HG03060 (cell line): ENCODE results near the gene JHY.
A peak's percentile ranks its signal among the peaks of the same experiment; 100 is the strongest.
"Not testable (repeated sequence)": the region's sequence is repeated elsewhere in the genome, so short reads cannot be mapped to it uniquely, and the experiment has no call there.

ENCODE experiments used
- ATAC-seq: cut with Tn5 transposase; IDR thresholded peaks from one replicate; pipeline ENCODE4 v1.9.1; 2021; ENCODE audit warnings: low read depth, moderate number of reproducible peaks; ENCODE audit not compliant: unreplicated experiment

Gene JHY

DNA sequence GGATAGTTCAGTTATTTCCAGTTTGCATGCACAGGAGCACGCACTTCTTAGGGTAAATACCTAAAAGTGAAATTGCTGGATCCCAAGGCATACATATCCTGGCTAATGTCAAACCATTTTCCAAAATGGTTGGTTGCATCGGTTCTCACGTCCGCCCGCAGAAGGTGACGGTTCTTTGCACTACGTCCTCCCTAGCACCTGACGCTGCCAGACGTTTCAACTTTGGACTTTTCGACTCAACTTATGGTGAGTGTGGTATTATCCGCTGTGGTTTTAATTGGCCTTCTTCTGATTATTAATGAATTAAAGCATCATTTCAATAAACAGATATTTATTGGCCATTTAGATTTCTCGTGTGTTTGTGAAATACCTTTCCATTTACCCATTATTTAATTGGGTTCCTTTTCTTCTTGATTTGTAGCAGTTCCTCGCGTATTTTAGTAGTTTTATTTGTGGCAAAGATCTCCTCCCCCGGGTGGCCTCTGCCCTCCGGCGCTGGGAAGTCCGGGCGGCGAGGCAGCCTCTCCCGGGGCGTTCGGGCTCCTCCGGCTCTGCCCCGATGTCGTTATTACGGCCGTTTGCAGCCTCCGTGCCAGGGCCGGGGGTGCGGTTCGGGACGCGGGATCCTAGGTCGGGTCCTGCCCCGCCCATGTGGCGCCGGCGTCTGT, at the start of gene JHY:
Gene JHY, plus strand, starts transcription at position 571 of the 668 bp plus-strand sequence. CDS start 3,091 bp downstream, outside the sequence.
- no peak for ATAC-seq

DNA sequence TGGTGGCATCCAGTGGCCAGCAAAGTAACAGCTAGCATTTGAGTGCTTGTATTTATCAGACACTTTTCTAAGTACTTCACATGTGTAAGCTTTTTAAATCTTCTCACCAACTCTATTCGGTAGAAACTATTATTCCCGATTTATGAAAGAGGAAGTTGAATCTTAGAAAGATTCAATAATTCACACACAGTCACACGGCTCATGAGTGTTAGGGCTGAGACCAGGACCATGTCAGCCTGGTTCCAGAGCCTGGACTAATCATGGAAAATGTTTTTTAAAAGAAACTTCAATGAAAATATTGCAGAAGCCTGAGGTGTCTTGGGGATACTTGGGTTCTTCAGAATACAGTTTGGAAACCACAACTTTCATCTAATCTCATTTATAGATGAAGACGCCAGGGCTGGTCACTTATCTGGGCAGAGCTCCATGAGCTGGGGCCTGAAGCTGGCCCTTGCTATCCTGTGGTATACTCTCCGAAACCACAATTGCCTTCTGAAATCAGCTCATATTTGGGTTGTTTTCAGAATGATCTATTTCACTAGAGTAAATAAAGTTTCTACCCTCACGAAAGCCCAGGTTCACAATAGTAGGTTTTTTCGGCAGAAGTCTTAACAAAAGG, 48.6 kb upstream of the JHY start:
- no peak for ATAC-seq

DNA sequence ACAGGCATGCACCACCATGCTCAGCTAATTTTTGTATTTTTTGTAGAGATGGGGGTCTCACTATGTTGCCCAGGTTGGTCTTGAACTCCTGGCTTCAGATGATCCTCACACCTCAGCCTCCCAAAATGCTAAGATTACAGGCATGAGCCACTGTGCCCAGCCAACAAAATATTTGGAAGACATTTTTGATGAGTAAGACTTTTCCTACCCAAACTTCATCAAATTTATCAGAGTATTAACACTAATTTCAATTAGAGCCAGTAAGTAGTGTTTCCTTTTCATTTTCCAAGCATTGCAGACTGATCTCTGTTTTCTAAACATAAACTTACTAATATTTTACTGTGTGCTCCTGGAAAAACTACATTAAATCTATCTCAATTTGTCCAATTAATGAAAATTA, 45.6 kb upstream of the JHY start:
- no peak for ATAC-seq

DNA sequence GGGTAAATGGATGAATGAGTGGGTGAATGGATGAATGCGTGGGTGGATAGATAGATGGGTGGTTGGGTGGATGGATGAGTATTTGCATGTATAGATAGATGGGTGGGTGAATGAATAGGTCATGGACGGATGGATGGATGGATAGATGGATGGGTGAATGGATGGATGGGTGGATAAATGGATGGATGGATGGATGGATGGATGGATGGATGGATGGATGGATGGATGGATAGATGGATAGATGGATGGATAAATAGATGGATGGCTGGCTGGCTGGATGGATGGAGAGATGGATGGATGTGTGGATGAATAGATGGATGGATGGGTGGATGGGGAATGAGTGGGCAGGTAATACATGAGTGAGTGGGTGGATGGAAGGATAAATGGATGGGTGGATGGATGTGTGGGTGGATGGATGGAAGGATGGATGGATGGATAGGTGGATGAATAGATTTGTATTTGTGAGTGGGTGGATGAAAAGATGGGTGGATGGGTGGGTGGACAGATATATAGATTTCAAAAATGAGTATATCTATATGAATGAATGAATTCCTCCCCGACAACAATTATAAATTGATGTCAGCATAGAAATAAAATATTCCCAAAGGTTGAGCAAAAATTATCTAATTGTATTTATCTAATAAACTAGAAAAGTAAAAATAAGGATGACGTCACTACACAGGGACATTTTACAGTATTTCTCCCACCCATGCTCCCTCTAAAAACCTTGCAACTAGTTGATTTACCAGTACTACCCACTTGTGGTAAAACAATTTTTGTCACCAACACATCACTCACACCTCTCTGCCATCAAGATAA, 44.8 kb upstream of the JHY start:
- ATAC-seq, result no peak

DNA sequence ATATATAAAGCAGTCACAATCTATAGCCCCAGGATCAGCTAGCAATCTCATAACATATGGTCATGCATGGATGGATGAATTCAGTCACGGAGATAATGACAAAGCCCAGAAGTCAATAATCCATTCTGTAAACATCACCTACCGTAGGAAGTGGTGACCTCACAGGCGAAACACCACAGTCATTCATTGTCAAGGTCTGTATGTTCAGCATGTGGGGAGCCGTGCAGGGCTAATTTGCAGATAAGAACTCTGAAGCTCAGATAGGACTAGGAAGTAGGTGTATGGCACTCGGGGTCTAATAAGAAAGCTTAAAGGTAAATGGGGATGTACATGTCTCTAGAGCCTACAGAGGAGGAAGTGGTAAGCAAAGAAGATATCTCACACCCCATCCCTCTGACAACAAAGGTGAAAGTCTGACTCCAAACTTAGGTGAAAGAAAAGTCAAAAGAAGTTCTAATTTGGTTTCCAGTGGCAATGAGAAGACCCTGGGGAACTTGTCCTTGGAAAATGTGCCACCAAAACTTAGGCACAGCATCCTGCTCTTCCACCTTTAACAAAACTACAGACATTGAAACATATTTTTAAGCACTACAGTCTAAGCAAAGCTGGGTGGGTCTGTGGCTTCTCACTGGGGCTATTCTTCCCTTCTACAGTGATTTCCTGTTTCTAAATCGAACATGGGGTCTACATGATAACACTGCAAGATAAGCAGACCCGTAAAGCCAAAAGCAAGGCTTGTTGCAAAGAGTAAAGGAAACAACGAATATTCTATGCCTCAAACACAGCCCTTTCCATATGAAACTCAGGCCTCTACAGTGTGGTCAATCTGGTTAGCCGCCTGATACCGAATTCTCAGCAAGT, 39.0 kb upstream of the JHY start:
- ATAC-seq, result peak; percentile 63

DNA sequence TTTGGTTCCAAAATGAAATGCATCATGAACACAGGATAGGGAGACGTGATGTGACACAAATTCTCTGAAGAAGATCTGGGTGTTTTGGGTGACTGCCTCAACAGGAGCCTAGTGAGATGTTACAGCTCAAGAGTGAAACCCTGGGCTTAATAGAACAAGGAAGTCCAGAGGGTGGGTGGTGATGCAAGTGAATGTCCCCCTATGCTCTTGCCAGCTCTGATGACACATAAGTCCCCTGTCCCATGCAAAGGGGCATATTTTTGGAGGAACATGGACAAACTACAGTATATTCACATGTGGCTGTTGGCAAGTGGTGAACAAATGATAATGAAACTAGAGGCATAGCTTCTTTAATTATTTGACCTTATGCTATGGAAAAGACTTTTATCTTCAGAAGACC, 35.1 kb upstream of the JHY start:
- no peak for ATAC-seq

DNA sequence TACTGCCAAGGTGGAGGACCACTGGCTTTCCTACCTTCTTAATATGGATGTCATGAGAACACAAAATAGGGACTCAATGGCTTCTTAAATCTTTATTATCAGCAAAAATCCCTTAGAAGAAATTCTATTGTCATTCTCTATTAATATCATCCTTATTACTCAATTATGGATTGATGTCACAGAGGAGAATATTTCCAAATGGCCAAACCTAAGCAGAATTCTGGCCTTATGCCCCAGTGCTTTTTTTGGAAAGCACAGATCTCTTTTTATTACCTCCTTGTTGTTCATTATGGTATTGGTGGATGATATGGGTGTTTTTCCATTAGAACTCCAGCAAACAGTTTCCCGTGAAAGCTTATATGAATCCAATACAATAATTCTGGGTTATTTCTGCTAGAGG, 34.4 kb upstream of the JHY start:
- no peak for ATAC-seq

DNA sequence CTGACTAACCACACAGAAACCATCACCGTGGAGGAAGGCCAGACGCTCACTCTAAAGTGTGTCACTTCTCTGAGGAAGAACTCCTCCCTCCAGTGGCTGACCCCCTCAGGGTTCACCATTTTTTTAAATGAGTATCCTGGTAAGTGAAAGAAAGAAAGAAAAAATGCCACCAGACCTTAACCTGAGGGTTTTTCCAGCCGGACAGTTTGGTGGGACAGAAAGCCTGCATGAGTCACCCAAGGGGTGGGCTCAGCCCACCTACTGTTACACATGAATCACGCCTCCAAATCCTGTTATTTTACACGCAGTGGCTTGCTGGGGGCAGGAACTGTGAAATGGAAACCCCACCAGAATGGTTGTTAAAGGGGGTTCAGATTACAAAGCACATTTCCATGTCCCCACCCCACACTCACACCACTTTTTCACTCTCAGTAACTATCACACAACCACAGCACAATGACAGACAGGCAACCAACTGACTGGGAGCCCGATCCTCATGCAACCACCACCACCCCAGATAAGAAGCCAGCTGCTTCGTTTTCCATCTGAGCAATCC, 32.4 kb upstream of the JHY start:
- no peak for ATAC-seq

DNA sequence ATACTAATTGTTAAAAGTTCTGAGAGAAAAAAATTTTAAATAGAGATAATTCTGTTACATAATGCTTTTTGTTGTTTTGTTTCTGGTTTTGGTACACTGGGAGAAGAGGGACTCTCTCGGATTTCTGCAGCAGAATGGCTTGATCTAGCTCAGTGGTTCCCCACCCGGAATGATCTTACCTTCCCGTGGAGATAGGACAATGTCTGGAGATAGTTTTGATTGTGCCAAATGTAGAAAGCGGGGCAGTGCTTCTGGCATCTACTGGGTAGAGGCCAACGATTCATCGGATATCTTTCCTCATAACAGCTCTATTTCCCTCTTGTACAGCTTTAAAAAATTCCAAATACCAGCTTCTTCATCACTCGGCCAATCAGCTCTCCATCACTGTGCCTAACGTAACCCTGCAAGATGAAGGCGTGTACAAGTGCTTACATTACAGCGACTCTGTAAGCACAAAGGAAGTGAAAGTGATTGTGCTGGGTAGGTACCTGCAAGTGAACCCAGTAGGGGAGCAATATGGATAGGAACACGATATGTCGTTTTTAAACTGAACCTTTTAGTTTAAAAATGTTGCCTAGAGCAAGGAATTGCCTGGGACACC, 31.1 kb upstream of the JHY start:
- ATAC-seq, result no peak

DNA sequence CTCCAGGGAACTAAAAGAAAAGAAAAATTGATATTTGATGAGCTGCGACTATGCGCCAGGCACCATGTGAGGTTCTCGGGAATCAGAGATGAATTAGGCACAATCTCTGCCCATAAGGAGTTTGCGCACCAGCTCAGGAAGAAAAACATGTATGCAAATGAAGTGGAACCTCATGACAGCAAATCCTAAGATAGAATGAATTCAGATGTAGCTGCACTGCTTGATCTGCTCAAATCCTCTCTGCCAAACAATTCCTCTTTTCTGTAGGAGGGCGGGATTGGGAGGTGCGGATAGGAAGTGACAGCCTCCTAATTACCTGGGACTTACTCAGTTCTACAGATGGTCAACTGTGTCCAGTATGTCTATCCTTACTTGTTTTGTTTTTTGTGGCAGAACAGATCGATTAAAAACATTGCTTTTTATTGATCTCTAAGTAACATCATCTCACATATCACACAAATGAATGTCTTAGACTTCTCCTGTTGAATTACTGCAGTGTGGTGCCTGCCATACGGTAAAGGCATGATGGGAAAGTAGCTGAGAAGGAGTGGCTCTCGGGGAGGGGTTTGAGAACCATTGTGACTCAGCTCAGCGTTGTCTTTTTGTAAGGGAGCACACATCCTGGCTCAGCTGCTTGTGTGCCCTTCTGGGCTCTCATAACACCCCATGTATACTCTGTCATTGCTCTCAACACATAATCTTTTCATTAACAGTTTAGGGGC, 30.3 kb upstream of the JHY start:
- ATAC-seq, result no peak

DNA sequence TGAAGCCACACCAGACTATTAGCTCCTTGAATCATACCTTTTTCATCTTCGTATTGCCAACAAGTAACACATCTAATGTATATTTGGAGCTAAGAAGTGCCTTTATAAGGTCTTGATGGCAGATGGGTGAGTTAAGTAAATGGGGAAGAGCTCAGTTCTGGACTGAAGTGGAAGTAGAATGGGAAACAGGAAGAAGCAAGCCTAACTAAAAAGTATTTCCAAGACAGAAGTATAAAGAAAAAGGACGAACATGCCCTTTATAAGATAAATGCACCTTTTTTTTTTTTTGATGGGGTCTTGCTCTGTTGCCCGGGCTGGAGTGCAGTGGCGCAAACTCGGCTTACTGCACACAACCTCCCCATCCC, 29.8 kb upstream of the JHY start:
- no peak for ATAC-seq

DNA sequence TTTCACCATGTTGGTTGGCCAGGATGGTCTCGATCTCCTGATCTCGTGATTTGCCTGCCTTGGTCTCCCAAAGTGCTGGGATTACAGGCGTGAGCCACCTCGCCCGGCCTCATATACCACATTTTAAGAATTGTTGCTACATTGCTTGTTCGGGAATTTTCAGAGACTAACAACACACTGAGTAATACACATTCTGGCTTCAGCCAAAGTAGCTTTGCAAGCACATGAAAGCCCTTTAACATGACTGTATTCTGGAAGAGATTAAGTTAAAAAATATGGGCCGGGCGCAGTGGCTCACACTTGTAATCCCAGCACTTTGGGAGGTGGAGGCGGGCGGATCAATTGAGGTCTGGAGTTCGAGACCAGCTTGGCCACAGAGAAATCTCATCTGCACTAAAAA, 29.3 kb upstream of the JHY start:
- ATAC-seq, result no peak

DNA sequence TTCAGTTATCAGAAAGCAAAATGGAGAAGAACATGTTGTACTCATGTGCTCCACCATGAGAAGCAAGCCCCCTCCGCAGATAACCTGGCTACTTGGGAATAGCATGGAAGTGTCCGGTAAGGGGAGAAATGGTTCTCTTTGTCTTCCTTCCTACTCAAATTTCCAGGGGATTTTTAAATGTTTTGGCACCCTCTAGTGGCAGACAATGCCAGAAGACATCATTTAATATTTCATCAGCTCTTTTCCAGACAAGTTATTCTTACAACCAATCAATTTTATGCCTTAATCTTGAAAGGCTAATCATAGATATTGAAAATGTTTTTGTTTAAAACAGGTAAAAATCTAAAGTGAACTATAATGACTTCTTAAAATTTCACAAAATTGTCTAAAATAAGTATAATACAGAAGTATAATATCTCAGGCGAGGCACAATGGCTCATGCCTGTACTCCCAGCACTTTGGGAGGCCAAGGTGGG, 28.6 kb upstream of the JHY start:
- no peak for ATAC-seq

DNA sequence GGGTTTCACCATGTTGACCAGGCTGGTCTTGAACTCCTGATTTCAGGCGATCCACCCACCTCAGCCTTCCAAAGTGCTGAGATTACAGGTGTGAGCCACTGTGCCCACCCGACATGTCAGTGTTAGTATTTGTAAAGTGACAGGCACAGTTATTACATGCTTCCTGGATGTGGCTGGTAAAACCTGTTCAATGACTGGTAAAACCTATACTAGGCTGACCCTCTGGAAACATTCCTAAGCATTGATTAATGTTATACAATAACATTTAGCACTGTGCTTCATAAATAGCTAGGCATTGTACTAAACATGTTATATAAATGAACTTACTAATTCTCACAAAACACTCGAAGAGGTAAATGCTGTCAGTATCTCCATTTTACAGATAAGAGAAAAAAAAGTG, 20.9 kb upstream of the JHY start:
- ATAC-seq, result no peak

DNA sequence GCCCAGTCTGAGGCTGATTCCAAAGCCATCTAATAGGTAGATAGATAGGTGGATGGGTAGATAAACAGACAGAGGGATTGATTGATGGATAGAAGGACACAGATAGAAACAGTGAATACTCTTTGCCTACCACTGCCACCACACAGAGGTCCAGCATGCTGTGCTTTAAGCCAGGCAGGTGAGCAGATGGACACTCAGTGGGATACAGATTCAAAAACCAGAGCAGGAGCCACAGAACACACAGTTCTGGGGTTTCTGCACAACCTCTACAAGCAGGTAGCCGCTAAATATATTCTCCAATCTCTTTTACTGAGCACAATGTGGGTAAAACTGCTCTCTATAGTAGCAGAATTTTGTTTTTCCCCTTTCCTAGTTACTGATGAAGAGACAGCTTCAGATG, 20.5 kb upstream of the JHY start:
- no peak for ATAC-seq

DNA sequence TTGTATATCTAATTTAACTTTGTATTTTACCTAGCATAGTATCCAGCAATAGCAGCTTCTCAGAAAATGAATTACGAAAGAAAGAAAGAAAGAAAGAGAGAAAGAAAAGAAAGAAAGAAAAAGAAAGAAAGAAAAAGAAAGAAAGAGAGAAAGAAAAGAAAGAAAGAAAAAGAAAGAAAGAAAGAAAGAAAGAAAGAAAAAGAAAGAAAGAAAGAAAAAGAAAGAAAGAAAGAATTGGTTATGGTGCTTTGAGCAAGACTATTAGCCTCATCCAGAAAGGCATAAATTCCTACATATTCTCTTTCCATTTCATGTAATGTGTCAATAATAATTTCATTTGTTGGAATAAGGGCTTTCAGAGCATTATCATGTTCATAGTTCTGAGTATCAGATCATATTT, 19.4 kb upstream of the JHY start:
- not testable (repeated sequence) for ATAC-seq

DNA sequence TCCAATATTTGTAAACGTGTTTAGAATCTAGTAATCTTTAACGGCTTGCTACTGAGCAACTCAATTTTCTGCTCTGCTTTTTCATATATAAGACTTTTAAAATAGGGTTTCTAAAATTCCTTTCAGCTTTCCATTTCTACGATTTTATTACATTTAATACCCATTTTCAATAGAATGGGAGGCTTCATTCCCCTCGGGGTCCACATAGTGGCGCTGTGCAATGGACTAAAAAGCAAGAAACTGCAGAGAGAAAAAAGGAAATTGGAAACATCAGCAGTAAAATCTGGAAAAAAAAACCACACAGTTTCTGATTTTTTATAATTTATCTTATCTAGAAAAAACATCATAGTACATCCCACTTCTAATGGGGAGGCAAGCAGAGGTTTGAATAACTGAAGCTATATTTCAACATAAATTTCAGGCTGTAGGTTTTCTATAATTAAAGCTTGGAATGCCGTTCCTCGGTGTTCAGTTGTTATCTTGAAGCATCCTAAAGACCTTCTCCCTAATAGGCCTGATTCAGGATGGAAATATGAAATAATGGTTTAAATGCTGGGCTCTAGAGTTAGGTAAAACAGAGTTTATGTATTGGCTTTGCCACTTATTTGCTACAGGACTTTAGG, 18.7 kb upstream of the JHY start:
- ATAC-seq, result no peak

DNA sequence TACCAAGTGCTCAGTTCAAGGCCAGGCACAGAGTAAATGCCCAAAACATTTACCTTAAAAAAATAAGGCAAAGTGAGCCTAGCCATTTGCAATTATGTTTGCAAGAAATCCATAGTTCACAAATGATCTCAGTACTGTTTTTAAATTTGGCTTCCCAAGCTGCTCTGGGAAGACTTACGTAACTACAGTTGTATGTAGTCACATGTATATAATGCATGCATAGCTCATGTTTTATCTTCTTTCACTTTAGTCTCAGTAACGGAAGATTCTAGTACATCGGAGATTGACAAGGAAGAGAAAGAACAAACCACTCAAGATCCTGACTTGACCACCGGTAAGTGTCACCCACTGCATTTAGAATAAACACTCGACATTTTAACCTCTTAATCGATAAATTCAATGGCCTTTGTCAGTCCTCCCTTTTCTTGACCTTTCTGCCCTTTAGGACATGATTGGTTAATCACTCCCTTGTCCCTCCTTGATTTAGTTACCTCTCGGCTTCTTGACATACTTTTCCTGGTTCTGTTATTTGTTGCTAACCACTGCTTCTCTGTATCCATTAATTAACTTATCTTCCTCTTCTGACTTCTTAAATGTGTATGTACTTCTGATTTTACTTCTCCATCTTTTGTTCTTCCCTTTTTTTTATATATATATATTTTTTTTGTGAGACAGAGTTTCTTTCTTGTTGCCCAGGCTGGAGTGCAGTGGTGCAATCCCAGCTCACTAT, 18.0 kb upstream of the JHY start:
- no peak for ATAC-seq
